ENCODE results near the gene ALOX12B.
"Not testable (repeated sequence)": the region's sequence is repeated elsewhere in the genome, so short reads cannot be mapped to it uniquely, and the experiment has no call there.

The ALOX12B gene

GRCh38 chr17:8044819-8045810 is 42.4 kb downstream of the ALOX12B start:
- no peak for DNase-seq (ENCODE audit: low read depth in 2 of 2)

- DNase-seq (ENCODE audit: low read depth in 2 of 2), result no peak
Observed at GRCh38 chr17:8041979-8042378, 45.5 kb downstream of the ALOX12B start.

GRCh38 chr17:8041249-8041928 is 46.1 kb downstream of the ALOX12B start:
- DNase-seq (ENCODE audit: low read depth in 2 of 2), result peak in 1 of 2 experiments; percentile 20

GRCh38 chr17:8039611-8040168 is 47.8 kb downstream of the ALOX12B start:
- DNase-seq (ENCODE audit: low read depth in 2 of 2), result no peak

GRCh38 chr17:8038954-8039610 is 48.4 kb downstream of the ALOX12B start, which contains the start of gene ALOX15B:
Gene ALOX15B (plus strand): TSS chr17:8039059. CDS start chr17:8039156, 97 bp downstream.
- DNase-seq (ENCODE audit: low read depth in 2 of 2), result no peak

- no peak for DNase-seq (ENCODE audit: low read depth in 2 of 2)
Observed at GRCh38 chr17:8032442-8032841, 55.1 kb downstream of the ALOX12B start.

GRCh38 chr17:8031950-8032349 is 55.6 kb downstream of the ALOX12B start:
- no peak for DNase-seq (ENCODE audit: low read depth in 2 of 2)

GRCh38 chr17:8031261-8031661 is 56.3 kb downstream of the ALOX12B start:
- no peak for DNase-seq (ENCODE audit: low read depth in 2 of 2)

- no peak for DNase-seq (ENCODE audit: low read depth in 2 of 2)
Observed at GRCh38 chr17:8029121-8029520, 58.4 kb downstream of the ALOX12B start.

- no peak for DNase-seq (ENCODE audit: low read depth in 2 of 2)
Observed at GRCh38 chr17:8025176-8025911, 62.2 kb downstream of the ALOX12B start.

- DNase-seq (ENCODE audit: low read depth in 2 of 2), result not testable (repeated sequence)
Observed at GRCh38 chr17:8024161-8024560, 63.4 kb downstream of the ALOX12B start.
